ENCODE data around the gene XIRP2. TPM values are rescaled to one million over a fixed set of nuclear protein-coding genes. Genes with fewer than 3 reads are reported as not detected.

Gene XIRP2
- total RNA-seq, 1 experiment from 2014 or later, result not detected

- RAD21 ChIA-PET (ENCODE audit: low non-redundant PET in 1 of 2, low total read pairs in 2 of 2, uncharacterized antibody in 2 of 2, unreplicated experiment in 2 of 2), result no interaction called here
- H3K27me3 ChIP-seq (ENCODE audit: insufficient read depth, low read length), result no peaks in the 10 kb centered on the region
Measured at GRCh38 chr2:167151894-167152293, 263.6 kb downstream of the XIRP2 start.

More at GRCh38 chr2:167151894-167152293, 263.6 kb downstream of the XIRP2 start:
- Histone ChIP-seq H2AFZ (ENCODE audit: low read depth, low read length, poor library complexity, severe bottlenecking) (no peak overlapping the region), H3K4me2 (ENCODE audit: low read length) (no peak overlapping the region), H4K20me1 (ENCODE audit: insufficient read depth) (no peaks in the 10 kb centered on the region), H3K9me2 (ENCODE audit: insufficient read depth) (no peaks in the 10 kb centered on the region), H3K79me2 (ENCODE audit: insufficient read depth, low read length) (no peaks in the 10 kb centered on the region), H3K9me3 (ENCODE audit: control insufficient read depth in 1 of 2, insufficient read depth in 1 of 2, low read depth in 1 of 2, low read length in 2 of 2) (no peaks in the 10 kb centered on the region; a peak in 1 of 4 replicates), H3K27ac (ENCODE audit: low read depth, low read length) (no peak overlapping the region), H3K4me1 (ENCODE audit: control insufficient read depth in 1 of 2, insufficient read depth in 2 of 2, low read length in 2 of 2) (no peaks in the 10 kb centered on the region), H3K36me3 (ENCODE audit: control insufficient read depth in 1 of 2, insufficient read depth in 2 of 2, low read length in 2 of 2) (no peaks in the 10 kb centered on the region), H3K9ac (ENCODE audit: low read length) (no peak overlapping the region), H3K4me3 (replicated peaks in 1 of 2; ENCODE audit: low read depth in 1 of 2, low read length in 2 of 2) (no peak overlapping the region)
- DNase-seq (ENCODE audit: low read depth, low spot score) (no peak), ATAC-seq (no peak)
- BruUV-seq (replicated peaks), result no TSS peak
- intact Hi-C loops (cut with micrococcal nuclease), result no loop called here
- no peak for TF ChIP-seq ZBTB33 (IDR thresholded peaks at IDR 0.05; ENCODE audit: extremely low read depth, insufficient replicate concordance, low read length)
- no peak for TF ChIP-seq MAX (IDR thresholded peaks at IDR 0.05)
- TF ChIP-seq POLR2A (IDR thresholded peaks at IDR 0.05; ENCODE audit: borderline replicate concordance, extremely low read depth, insufficient read depth, insufficient read length), result no peak
- no peak for TF ChIP-seq ATF3 (IDR thresholded peaks at IDR 0.05)
- no peak for TF ChIP-seq ZFX (IDR thresholded peaks at IDR 0.05)
- TF ChIP-seq TCF7L2 (IDR thresholded peaks at IDR 0.05; ENCODE audit: borderline replicate concordance, extremely low read depth, insufficient read depth, insufficient read length), result no peak
- no peak for TF ChIP-seq JUND (IDR thresholded peaks at IDR 0.05)
- TF ChIP-seq POLR2AphosphoS5 (IDR thresholded peaks at IDR 0.05; ENCODE audit: low read depth, low read length), result no peak
- TF ChIP-seq CTCF (IDR thresholded peaks at IDR 0.05 in 2 of 3, conservative IDR thresholded peaks at IDR 0.05 in 1 of 3; ENCODE audit: borderline replicate concordance in 1 of 3, insufficient read depth in 1 of 3, low read depth in 2 of 3, low read length in 2 of 3), result no peak
- TF ChIP-seq FOSL1 (IDR thresholded peaks at IDR 0.05; ENCODE audit: low read depth), result no peak
- no peak for TF ChIP-seq RAD21 (IDR thresholded peaks at IDR 0.05; ENCODE audit: low read depth)
- no peak for TF ChIP-seq ELF1 (IDR thresholded peaks at IDR 0.05; ENCODE audit: borderline replicate concordance, low read depth)
- TF ChIP-seq EGR1 (IDR thresholded peaks at IDR 0.05; ENCODE audit: low read depth), result no peak
- TF ChIP-seq REST (IDR thresholded peaks at IDR 0.05; ENCODE audit: low read depth), result no peak
- no peak for TF ChIP-seq SP1 (IDR thresholded peaks at IDR 0.05; ENCODE audit: low read depth)
- no peak for TF ChIP-seq YY1 (IDR thresholded peaks at IDR 0.05; ENCODE audit: extremely low read depth, insufficient replicate concordance, low read depth, low read length)
- TF ChIP-seq SIN3A (IDR thresholded peaks at IDR 0.05; ENCODE audit: low read depth), result no peak
- TF ChIP-seq ZNF274 (IDR thresholded peaks at IDR 0.05; ENCODE audit: low read depth, low read length), result no peak
- no peak for TF ChIP-seq CEBPB (IDR thresholded peaks at IDR 0.05; ENCODE audit: low read depth)
- ChIA-PET POLR2A (no interaction called here), CTCF (no interaction called here)
